Keratinocyte (primary cell): Measurements from ENCODE around the gene EHHADH.

Experiments used
- CTCF ChIP-seq, 3 experiments: IDR thresholded peaks in 1 of 3; conservative IDR thresholded peaks in 1 of 3; optimal IDR thresholded peaks in 1 of 3; 2 replicates in 2 of 3; 3 replicates in 1 of 3; pipeline versions ENCODE3 to v1.5.1; 2011; ENCODE audit warnings: low read length in 3 of 3, mild to moderate bottlenecking in 3 of 3, moderate library complexity in 2 of 3, control low read depth in 1 of 3, inconsistent platforms in 1 of 3; ENCODE audit not compliant: insufficient read depth in 2 of 3; ENCODE audit errors: extremely low read depth in 1 of 3
- EZH2 ChIP-seq: IDR thresholded peaks from one replicate; pipeline ENCODE4 v1.6.1; 2012; ENCODE audit warnings: inconsistent platforms, mild to moderate bottlenecking, low read length, moderate library complexity

GRCh38 chr3:185263423-185263822 lies 9.6 kb upstream of the EHHADH start:
- TF ChIP-seq CTCF (optimal IDR thresholded peaks at IDR 0.05 in 1 of 3, IDR thresholded peaks at IDR 0.05 in 1 of 3, conservative IDR thresholded peaks at IDR 0.05 in 1 of 3; ENCODE audit: extremely low read depth in 1 of 3, insufficient read depth in 2 of 3, low read length in 3 of 3) (no peak), EZH2 (no peak)
